ENCODE measurements around the gene NOX3. TPM values are rescaled to one million over a fixed set of nuclear protein-coding genes. Genes with fewer than 3 reads are reported as not detected.

Gene NOX3
- total and polyA plus RNA-seq, 7 donors, result not detected

GRCh38 chr6:155448668-155449449 is 6.8 kb downstream of the NOX3 start:
- WGBS, 3 donors, result 13 to 19% (median 16%) methylated on average over 5 of the region's 5 CpGs
- Histone ChIP-seq H3K4me3 (no peak overlapping the region), H3K27me3 (ENCODE audit: insufficient read depth in 3 of 3, low read length in 2 of 3) (no peaks in the 10 kb centered on the region), H3K36me3 (ENCODE audit: insufficient read depth in 1 of 2, low read depth in 1 of 2) (no peaks in the 10 kb centered on the region), H3K9me3 (no peaks in the 10 kb centered on the region), H3K27ac (no peak overlapping the region), H3K4me1 (no peaks in the 10 kb centered on the region)
- intact Hi-C loops (cut with DNase I), result no loop called here
- DNase-seq (no peak), ATAC-seq (no peak)
- TF ChIP-seq CTCF (IDR thresholded peaks at IDR 0.05), result no peak

- Histone ChIP-seq H3K4me1 (no peaks in the 10 kb centered on the region), H3K36me3 (ENCODE audit: insufficient read depth in 1 of 2, low read depth in 1 of 2) (no peaks in the 10 kb centered on the region), H3K27ac (no peak overlapping the region), H3K9me3 (no peaks in the 10 kb centered on the region), H3K4me3 (no peak overlapping the region), H3K27me3 (ENCODE audit: insufficient read depth in 3 of 3, low read length in 2 of 3) (no peaks in the 10 kb centered on the region)
- ATAC-seq (no peak), DNase-seq (no peak)
- intact Hi-C loops (cut with DNase I), result no loop called here
- TF ChIP-seq CTCF (IDR thresholded peaks at IDR 0.05), result no peak
Observed at GRCh38 chr6:155447949-155448348, 7.7 kb downstream of the NOX3 start.

- no peak for TF ChIP-seq CTCF (IDR thresholded peaks at IDR 0.05)
- ATAC-seq, result no peak
- intact Hi-C loops (cut with DNase I), result no loop called here
- no peaks in the 10 kb centered on the region for H3K27me3 ChIP-seq (ENCODE audit: insufficient read depth in 3 of 3, low read length in 2 of 3)
- H3K4me1 ChIP-seq, result no peaks in the 10 kb centered on the region
- H3K27ac ChIP-seq, result no peak overlapping the region
- 65 to 79% (median 75%) methylated on average over 9 of the region's 9 CpGs for WGBS, 3 donors
- H3K4me3 ChIP-seq, result no peak overlapping the region
- no peak for DNase-seq
- H3K36me3 ChIP-seq (ENCODE audit: insufficient read depth in 1 of 2, low read depth in 1 of 2), result no peaks in the 10 kb centered on the region
- no peaks in the 10 kb centered on the region for H3K9me3 ChIP-seq
Observed at GRCh38 chr6:155444952-155445903, 10.4 kb downstream of the NOX3 start.

GRCh38 chr6:155444120-155444917 is 11.3 kb downstream of the NOX3 start:
- no peak for TF ChIP-seq CTCF (IDR thresholded peaks at IDR 0.05)
- 76 to 81% (median 77%) methylated on average over 9 of the region's 9 CpGs for WGBS, 3 donors

More at GRCh38 chr6:155444120-155444917, 11.3 kb downstream of the NOX3 start:
- Histone ChIP-seq H3K4me3 (no peak overlapping the region), H3K27ac (no peak overlapping the region), H3K4me1 (no peaks in the 10 kb centered on the region), H3K27me3 (ENCODE audit: insufficient read depth in 3 of 3, low read length in 2 of 3) (no peaks in the 10 kb centered on the region), H3K36me3 (ENCODE audit: insufficient read depth in 1 of 2, low read depth in 1 of 2) (no peaks in the 10 kb centered on the region), H3K9me3 (no peaks in the 10 kb centered on the region)
- ATAC-seq, result no peak
- intact Hi-C loops (cut with DNase I), result no loop called here
- no peak for DNase-seq
